Memory B cell (primary cell): ENCODE results near the gene CFAP410.
A peak's percentile ranks its signal among the peaks of the same experiment; 100 is the strongest.
"Not testable (repeated sequence)": the region's sequence is repeated elsewhere in the genome, so short reads cannot be mapped to it uniquely, and the experiment has no call there.

ENCODE experiments used
- ATAC-seq: fragments of 150-1000 bp; cut with Tn5 transposase; 2 replicates; pipeline ENCODE4 v1.10.0; 2021; ENCODE audit warnings: low read depth, mild to moderate bottlenecking, moderate library complexity
- DNase-seq, 2 donors: peaks; one replicate each; pipeline ENCODE4 v3.0.0; 2022; ENCODE audit warnings: low spot score in 2 of 2
- H3K27ac Mint-ChIP-seq: one replicate; pipeline ENCODE4 v1.8.0; 2022; ENCODE audit warnings: mild to moderate bottlenecking, moderate library complexity, mixed read lengths
- H3K27me3 Mint-ChIP-seq: one replicate; pipeline ENCODE4 v1.8.0; 2022; ENCODE audit warnings: mixed read lengths
- H3K36me3 Mint-ChIP-seq: one replicate; pipeline ENCODE4 v1.8.0; 2022; ENCODE audit warnings: mild to moderate bottlenecking, mixed read lengths
- H3K4me1 Mint-ChIP-seq: one replicate; pipeline ENCODE4 v1.8.0; 2022; ENCODE audit warnings: mixed read lengths
- H3K4me3 Mint-ChIP-seq: one replicate; pipeline ENCODE4 v1.8.0; 2022; ENCODE audit warnings: mild to moderate bottlenecking, moderate library complexity, mixed read lengths
- H3K9me3 Mint-ChIP-seq: one replicate; pipeline ENCODE4 v1.8.0; 2022; ENCODE audit warnings: mixed read lengths

Gene CFAP410

DNA sequence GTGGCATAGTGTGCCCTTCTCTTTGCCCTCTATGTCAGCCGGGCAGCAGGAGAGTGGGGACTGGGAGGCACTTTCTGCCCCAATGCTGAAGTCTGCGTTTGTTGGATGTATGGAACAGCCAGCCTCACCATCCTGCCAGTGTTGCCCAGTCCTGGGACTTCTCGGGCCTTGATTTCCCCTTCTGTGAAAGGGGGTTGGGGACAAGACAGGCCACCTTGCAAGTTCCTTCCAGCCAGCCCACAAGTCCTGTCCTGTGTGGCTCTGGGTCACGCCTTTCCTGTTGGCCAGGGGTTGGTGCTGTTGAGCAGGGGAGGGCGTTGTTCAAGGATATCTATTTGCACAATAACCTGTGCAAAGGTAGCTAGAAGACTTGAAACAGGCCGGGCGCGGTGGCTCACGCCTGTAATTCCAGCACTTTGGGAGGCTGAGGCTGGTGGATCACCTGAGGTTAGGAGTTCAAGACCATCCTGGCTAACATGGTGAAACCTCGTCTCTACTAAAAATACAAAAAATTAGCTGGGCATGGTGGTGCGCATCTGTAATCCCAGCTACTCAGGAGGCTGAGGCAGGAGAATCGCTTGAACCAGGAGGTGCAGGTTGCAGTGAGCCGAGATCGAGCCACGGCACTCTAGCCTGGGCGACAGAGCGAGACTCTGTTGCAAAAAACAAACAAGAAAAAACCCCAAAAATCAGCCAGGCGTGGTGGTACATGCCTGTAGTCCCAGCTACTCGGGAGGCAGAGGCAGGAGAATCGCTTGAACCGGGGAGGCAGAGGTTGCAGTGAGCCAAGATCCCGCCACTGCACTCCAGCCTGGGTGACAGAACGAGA is 36.4 kb downstream of the CFAP410 start:
- Mint-ChIP-seq H3K4me3 (peak overlapping the region; percentile 70), H3K4me1 (peaks cover 44% of the 10 kb centered on the region)

GRCh38 chr21:44301961-44302406 is 37.2 kb downstream of the CFAP410 start:
- peaks cover 2% of the 10 kb centered on the region for H3K36me3 Mint-ChIP-seq
- no peaks in the 10 kb centered on the region for H3K27me3 Mint-ChIP-seq
- no peak for DNase-seq
- peak overlapping the region; percentile 75 for H3K27ac Mint-ChIP-seq
- no peaks in the 10 kb centered on the region for H3K9me3 Mint-ChIP-seq
- peak overlapping the region; percentile 70 for H3K4me3 Mint-ChIP-seq
- peaks cover 44% of the 10 kb centered on the region for H3K4me1 Mint-ChIP-seq
- ATAC-seq = no peak

More for the DNA sequence above, 36.4 kb downstream of the CFAP410 start:
- not testable (repeated sequence) for H3K27me3 Mint-ChIP-seq, H3K9me3 Mint-ChIP-seq, H3K36me3 Mint-ChIP-seq, DNase-seq
- peak; percentile 13 for ATAC-seq
- H3K27ac Mint-ChIP-seq = peak overlapping the region; percentile 75

GRCh38 chr21:44301141-44301540 is 38.0 kb downstream of the CFAP410 start:
- Mint-ChIP-seq H3K27ac (peak overlapping the region; percentile 57), H3K4me1 (peaks cover 44% of the 10 kb centered on the region), H3K36me3 (no peaks in the 10 kb centered on the region), H3K9me3 (no peaks in the 10 kb centered on the region), H3K27me3 (no peaks in the 10 kb centered on the region), H3K4me3 (peak overlapping the region; percentile 70)
- DNase-seq = no peak
- no peak for ATAC-seq

DNA sequence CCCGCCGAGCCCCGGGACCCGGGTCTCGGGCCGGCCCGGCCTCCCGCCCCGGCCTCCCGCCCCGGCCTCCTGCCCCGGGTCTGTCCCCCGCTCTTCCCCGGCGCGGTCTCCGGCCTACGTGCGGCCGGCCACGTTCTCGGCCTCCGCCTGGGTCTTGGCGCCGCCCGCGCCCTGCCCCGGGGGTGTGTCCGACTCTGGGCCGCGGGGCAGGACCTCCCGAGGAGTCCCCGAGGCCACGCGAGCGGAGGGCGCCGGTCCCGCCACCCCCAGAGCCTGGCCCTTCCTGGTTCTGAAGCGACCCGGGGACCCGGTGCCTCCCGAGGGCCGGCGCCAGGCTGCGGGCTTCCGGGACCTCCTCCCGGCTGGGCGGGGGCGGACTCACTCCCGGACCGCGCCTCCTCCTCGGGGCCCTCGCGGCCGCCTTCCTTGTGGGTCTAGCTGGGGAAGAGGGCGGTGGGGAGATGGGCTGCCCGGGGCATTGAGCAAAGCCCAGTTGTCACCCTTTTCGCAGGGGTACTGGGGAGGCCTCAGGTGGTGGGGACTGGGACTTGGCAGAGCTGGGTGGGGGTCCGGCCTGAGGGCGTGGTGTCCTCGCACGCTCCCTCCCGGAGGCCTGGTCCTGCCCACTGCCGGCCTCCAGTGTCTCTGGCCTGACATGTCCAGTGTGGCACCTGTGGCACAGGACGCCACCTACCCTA is 38.8 kb downstream of the CFAP410 start:
- peaks cover 44% of the 10 kb centered on the region for H3K4me1 Mint-ChIP-seq
- no peaks in the 10 kb centered on the region for H3K36me3 Mint-ChIP-seq
- no peaks in the 10 kb centered on the region for H3K27me3 Mint-ChIP-seq
- H3K4me3 Mint-ChIP-seq = peak overlapping the region; percentile 70
- peak; percentile 38 to 63 for DNase-seq
- ATAC-seq = peak; percentile 31
- H3K27ac Mint-ChIP-seq = peak overlapping the region; percentile 57
- no peaks in the 10 kb centered on the region for H3K9me3 Mint-ChIP-seq

DNA sequence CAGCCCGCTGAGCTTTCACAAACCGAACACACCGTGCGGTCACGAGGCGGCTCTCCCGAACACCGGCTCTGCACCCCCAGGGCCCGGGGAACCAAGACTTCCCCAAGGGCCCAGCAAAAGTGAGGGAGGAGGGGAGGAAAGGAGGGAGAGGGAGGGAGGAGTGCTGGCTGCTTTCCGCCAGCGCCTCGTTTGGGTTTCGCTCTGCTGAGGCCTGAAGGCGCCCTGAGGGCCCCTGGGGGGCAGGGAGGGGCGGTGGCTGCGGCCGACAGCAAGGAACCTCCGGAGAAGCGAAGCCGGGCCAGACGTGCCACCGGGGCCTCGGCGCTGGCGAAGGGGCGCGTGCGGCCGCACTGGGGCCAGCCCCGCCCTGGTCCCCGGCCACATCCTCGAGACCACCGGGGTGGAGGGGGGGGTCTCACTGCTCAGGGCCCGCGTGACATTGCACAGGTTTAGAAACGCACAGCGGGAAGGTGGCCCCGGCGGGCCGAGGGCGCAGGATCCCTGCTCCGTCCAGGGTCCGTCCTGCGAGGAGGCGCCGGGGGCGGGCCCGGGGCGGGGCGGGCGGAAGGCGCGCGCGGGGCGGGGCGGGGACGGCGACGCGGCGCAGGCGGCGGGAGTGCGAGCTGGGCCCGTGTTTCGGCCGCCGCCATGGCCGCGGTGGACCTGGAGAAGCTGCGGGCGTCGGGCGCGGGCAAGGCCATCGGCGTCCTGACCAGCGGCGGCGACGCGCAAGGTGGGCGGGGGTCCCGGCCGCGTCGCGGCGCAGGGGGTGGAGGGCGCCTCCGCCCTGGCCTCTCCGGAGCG is 39.5 kb downstream of the CFAP410 start, which contains the start of gene PFKL:
TSS of gene PFKL (plus strand) at position 596 of the 804 bp plus-strand sequence. CDS start at position 649, 53 bp downstream.
- Mint-ChIP-seq H3K9me3 (no peaks in the 10 kb centered on the region), H3K27ac (peak within 1 kb of the TSS; percentile 92), H3K4me3 (peak within 1 kb of the TSS; percentile 85), H3K4me1 (peaks cover 43% of the 10 kb centered on the region), H3K36me3 (no peaks in the 10 kb centered on the region), H3K27me3 (no peaks in the 10 kb centered on the region)
- peak; percentile 58 to 70 for DNase-seq
- ATAC-seq = peak; percentile 56

- Mint-ChIP-seq H3K27me3 (no peaks in the 10 kb centered on the region), H3K9me3 (no peaks in the 10 kb centered on the region), H3K4me1 (peaks cover 42% of the 10 kb centered on the region), H3K27ac (peak overlapping the region; percentile 92), H3K4me3 (peak overlapping the region; percentile 85), H3K36me3 (no peaks in the 10 kb centered on the region)
- DNase-seq (no peak), ATAC-seq (peak; percentile 4)
Observed at GRCh38 chr21:44299085-44299457, 40.1 kb downstream of the CFAP410 start.

DNA sequence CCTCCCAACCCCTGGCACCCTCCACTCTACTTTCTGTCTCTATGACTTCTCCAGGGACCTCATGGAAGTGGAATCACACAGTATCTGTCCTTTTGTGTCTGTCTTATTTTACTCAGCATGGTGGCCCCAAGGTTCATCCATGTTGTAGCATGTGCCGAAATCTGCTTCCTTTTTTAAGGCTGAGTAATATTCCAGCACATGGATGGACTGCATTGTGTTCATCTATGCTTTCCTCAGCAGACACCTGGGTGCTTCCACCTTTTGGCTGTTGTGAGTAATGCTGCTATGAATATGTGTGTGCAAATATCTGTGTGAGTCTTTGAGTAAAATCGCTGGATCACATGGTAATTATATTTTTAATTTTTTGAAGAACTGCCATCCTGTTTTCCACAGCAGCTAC is 40.9 kb downstream of the CFAP410 start:
- H3K4me3 Mint-ChIP-seq = no peak overlapping the region
- H3K27ac Mint-ChIP-seq = peak overlapping the region; percentile 85
- H3K36me3 Mint-ChIP-seq = no peaks in the 10 kb centered on the region
- no peak for DNase-seq
- no peak for ATAC-seq
- no peaks in the 10 kb centered on the region for H3K27me3 Mint-ChIP-seq
- no peaks in the 10 kb centered on the region for H3K9me3 Mint-ChIP-seq
- H3K4me1 Mint-ChIP-seq = peaks cover 38% of the 10 kb centered on the region

GRCh38 chr21:44297525-44298290 is 41.5 kb downstream of the CFAP410 start:
- H3K36me3 Mint-ChIP-seq = no peaks in the 10 kb centered on the region
- peak overlapping the region; percentile 85 for H3K27ac Mint-ChIP-seq
- ATAC-seq = peak; percentile 57
- H3K4me1 Mint-ChIP-seq = peaks cover 33% of the 10 kb centered on the region
- no peaks in the 10 kb centered on the region for H3K27me3 Mint-ChIP-seq
- peak; percentile 71 to 75 for DNase-seq
- H3K9me3 Mint-ChIP-seq = no peaks in the 10 kb centered on the region
- no peak overlapping the region for H3K4me3 Mint-ChIP-seq

- Mint-ChIP-seq H3K36me3 (no peaks in the 10 kb centered on the region), H3K4me1 (peaks cover 30% of the 10 kb centered on the region), H3K9me3 (no peaks in the 10 kb centered on the region), H3K27me3 (peaks cover 2% of the 10 kb centered on the region), H3K27ac (no peak overlapping the region), H3K4me3 (no peak overlapping the region)
- DNase-seq = no peak
- no peak for ATAC-seq
Observed at GRCh38 chr21:44296916-44297315, 42.3 kb downstream of the CFAP410 start.

- Mint-ChIP-seq H3K4me3 (no peak overlapping the region), H3K27me3 (peaks cover 2% of the 10 kb centered on the region), H3K27ac (no peak overlapping the region), H3K4me1 (peaks cover 27% of the 10 kb centered on the region), H3K9me3 (no peaks in the 10 kb centered on the region), H3K36me3 (no peaks in the 10 kb centered on the region)
- ATAC-seq (no peak), DNase-seq (no peak)
Observed at GRCh38 chr21:44296103-44296519, 43.1 kb downstream of the CFAP410 start.

GRCh38 chr21:44295646-44296045 is 43.5 kb downstream of the CFAP410 start:
- Mint-ChIP-seq H3K9me3 (no peaks in the 10 kb centered on the region), H3K27me3 (peaks cover 2% of the 10 kb centered on the region), H3K4me1 (peaks cover 23% of the 10 kb centered on the region), H3K36me3 (no peaks in the 10 kb centered on the region), H3K27ac (no peak overlapping the region), H3K4me3 (peak overlapping the region; percentile 48)
- ATAC-seq (no peak), DNase-seq (no peak)

- Mint-ChIP-seq H3K9me3 (no peaks in the 10 kb centered on the region), H3K27ac (no peak overlapping the region), H3K4me1 (peaks cover 26% of the 10 kb centered on the region), H3K36me3 (no peaks in the 10 kb centered on the region), H3K27me3 (peaks cover 2% of the 10 kb centered on the region), H3K4me3 (peak overlapping the region; percentile 48)
- ATAC-seq (no peak), DNase-seq (no peak)
Observed at GRCh38 chr21:44295163-44295573, 44.0 kb downstream of the CFAP410 start.
